HEK293 (cell line): ENCODE results near the gene MED25.

ENCODE experiments used
- HIC1 ChIP-seq: fragments of 450-650 bp; formaldehyde crosslinking; IDR thresholded peaks from 2 replicates; pipeline ENCODE4 v1.5.1; 2016; ENCODE audit warnings: missing biosample characterization, missing genetic modification characterization
- HOXA7 ChIP-seq: sonication (generic); formaldehyde crosslinking; IDR thresholded peaks from 2 replicates; pipeline ENCODE4 v1.8.1; 2022; ENCODE audit warnings: missing genetic modification reagents, borderline replicate concordance
- KLF1 ChIP-seq: fragments of 450-650 bp; formaldehyde crosslinking; IDR thresholded peaks from 2 replicates; pipeline ENCODE4 v1.5.1; 2016; ENCODE audit warnings: missing biosample characterization, missing genetic modification characterization
- KLF10 ChIP-seq: fragments of 450-650 bp; IDR thresholded peaks from 2 replicates; pipeline ENCODE4 v1.5.1; 2018; ENCODE audit warnings: missing biosample characterization, mild to moderate bottlenecking, missing genetic modification characterization
- KLF9 ChIP-seq: fragments of 450-650 bp; formaldehyde crosslinking; IDR thresholded peaks from 2 replicates; pipeline ENCODE4 v1.5.1; 2016; ENCODE audit warnings: missing biosample characterization, missing genetic modification characterization, low read depth
- MZF1 ChIP-seq: fragments of 450-650 bp; formaldehyde crosslinking; IDR thresholded peaks from 2 replicates; pipeline ENCODE4 v1.5.1; 2017; ENCODE audit warnings: missing biosample characterization, missing genetic modification characterization, borderline replicate concordance
- REST ChIP-seq: fragments of 450-650 bp; formaldehyde crosslinking; IDR thresholded peaks from 2 replicates; pipeline ENCODE4 v1.5.1; 2016; ENCODE audit warnings: missing biosample characterization, missing genetic modification characterization
- SCRT2 ChIP-seq: fragments of 450-650 bp; formaldehyde crosslinking; IDR thresholded peaks from 2 replicates; pipeline ENCODE4 v1.5.1; 2016; ENCODE audit warnings: missing biosample characterization, missing genetic modification characterization
- SETDB1 ChIP-seq: IDR thresholded peaks from one replicate; pipeline ENCODE4 v1.6.1; 2017; ENCODE audit warnings: mild to moderate bottlenecking, low read length, moderate library complexity, mixed read lengths; ENCODE audit not compliant: insufficient read length
- TRIM28 ChIP-seq: IDR thresholded peaks from 2 replicates; pipeline ENCODE4 v1.6.1; 2011; ENCODE audit warnings: low read length, control low read depth, borderline replicate concordance
- YY1 ChIP-seq: fragments of 450-650 bp; formaldehyde crosslinking; IDR thresholded peaks from 2 replicates; pipeline ENCODE4 v1.5.1; 2018; ENCODE audit warnings: missing biosample characterization, missing genetic modification characterization
- ZBTB1 ChIP-seq: fragments of 450-650 bp; formaldehyde crosslinking; IDR thresholded peaks from 2 replicates; pipeline ENCODE4 v1.5.1; 2016; ENCODE audit warnings: missing biosample characterization, missing genetic modification characterization
- ZBTB8A ChIP-seq: fragments of 450-650 bp; formaldehyde crosslinking; IDR thresholded peaks from 2 replicates; pipeline ENCODE4 v1.5.1; 2016; ENCODE audit warnings: missing biosample characterization, missing genetic modification characterization
- ZFP3 ChIP-seq: fragments of 450-650 bp; formaldehyde crosslinking; IDR thresholded peaks from 2 replicates; pipeline ENCODE4 v1.5.1; 2016; ENCODE audit warnings: low read depth, missing biosample characterization, missing genetic modification characterization
- ZFP37 ChIP-seq: fragments of 450-650 bp; formaldehyde crosslinking; IDR thresholded peaks from 2 replicates; pipeline ENCODE4 v1.5.1; 2016; ENCODE audit warnings: missing biosample characterization, missing genetic modification characterization
- ZFP69B ChIP-seq: fragments of 450-650 bp; formaldehyde crosslinking; IDR thresholded peaks from 2 replicates; pipeline ENCODE4 v1.5.1; 2016; ENCODE audit warnings: missing biosample characterization, missing genetic modification characterization
- ZIC2 ChIP-seq: fragments of 450-650 bp; formaldehyde crosslinking; IDR thresholded peaks from 2 replicates; pipeline ENCODE4 v1.5.1; 2016; ENCODE audit warnings: missing biosample characterization, missing genetic modification characterization
- ZNF174 ChIP-seq: fragments of 450-650 bp; formaldehyde crosslinking; IDR thresholded peaks from 2 replicates; pipeline ENCODE4 v1.5.0; 2017; ENCODE audit warnings: missing biosample characterization, mild to moderate bottlenecking, missing genetic modification characterization
- ZNF202 ChIP-seq: fragments of 450-650 bp; formaldehyde crosslinking; IDR thresholded peaks from 2 replicates; pipeline ENCODE4 v1.5.1; 2016; ENCODE audit warnings: missing biosample characterization, missing genetic modification characterization, borderline replicate concordance
- ZNF214 ChIP-seq: fragments of 450-650 bp; formaldehyde crosslinking; IDR thresholded peaks from 2 replicates; pipeline ENCODE4 v1.5.1; 2017; ENCODE audit warnings: missing biosample characterization, mild to moderate bottlenecking, missing genetic modification characterization, borderline replicate concordance
- ZNF223 ChIP-seq: fragments of 450-650 bp; formaldehyde crosslinking; IDR thresholded peaks from 2 replicates; pipeline ENCODE4 v1.5.1; 2016; ENCODE audit warnings: missing biosample characterization, missing genetic modification characterization
- ZNF274 ChIP-seq, 2 experiments: fragments of 200-500 bp in 1 of 2; fragments of 450-650 bp in 1 of 2; sonication (Bioruptor generic) in 1 of 2; formaldehyde crosslinking in 1 of 2; IDR thresholded peaks; 2 replicates each; pipeline versions ENCODE4 v1.5.1 to v1.6.1; 2014 to 2016; ENCODE audit warnings: borderline replicate concordance in 1 of 2, inconsistent platforms in 1 of 2, low read length in 1 of 2, missing biosample characterization in 1 of 2, missing genetic modification characterization in 1 of 2
- ZNF292 ChIP-seq: fragments of 450-650 bp; formaldehyde crosslinking; IDR thresholded peaks from 2 replicates; pipeline ENCODE4 v1.5.1; 2016; ENCODE audit warnings: low read depth, missing biosample characterization, missing genetic modification characterization, borderline replicate concordance
- ZNF37A ChIP-seq: fragments of 450-650 bp; IDR thresholded peaks from 2 replicates; pipeline ENCODE4 v1.5.1; 2018; ENCODE audit warnings: missing biosample characterization, missing genetic modification characterization
- ZNF416 ChIP-seq: fragments of 450-650 bp; formaldehyde crosslinking; IDR thresholded peaks from 2 replicates; pipeline ENCODE4 v1.5.1; 2016; ENCODE audit warnings: missing biosample characterization, missing genetic modification characterization
- ZNF488 ChIP-seq: fragments of 450-650 bp; formaldehyde crosslinking; IDR thresholded peaks from 2 replicates; pipeline ENCODE4 v1.5.1; 2016; ENCODE audit warnings: missing biosample characterization, missing genetic modification characterization
- ZNF501 ChIP-seq: fragments of 450-650 bp; formaldehyde crosslinking; IDR thresholded peaks from 2 replicates; pipeline ENCODE4 v1.5.1; 2016; ENCODE audit warnings: missing biosample characterization, missing genetic modification characterization
- ZNF510 ChIP-seq: fragments of 450-650 bp; formaldehyde crosslinking; IDR thresholded peaks from 2 replicates; pipeline ENCODE4 v1.5.1; 2018; ENCODE audit warnings: mild to moderate bottlenecking, missing genetic modification characterization, missing biosample characterization; ENCODE audit not compliant: insufficient replicate concordance
- ZNF521 ChIP-seq: fragments of 450-650 bp; formaldehyde crosslinking; IDR thresholded peaks from 2 replicates; pipeline ENCODE4 v1.5.1; 2017; ENCODE audit warnings: missing biosample characterization, mild to moderate bottlenecking, missing genetic modification characterization
- ZNF548 ChIP-seq: fragments of 450-650 bp; formaldehyde crosslinking; IDR thresholded peaks from 2 replicates; pipeline ENCODE4 v1.5.1; 2016; ENCODE audit warnings: missing biosample characterization, missing genetic modification characterization
- ZNF555 ChIP-seq: fragments of 450-650 bp; formaldehyde crosslinking; conservative IDR thresholded peaks from 2 replicates; pipeline ENCODE4 v1.5.1; 2017; ENCODE audit warnings: missing biosample characterization, mild to moderate bottlenecking, missing genetic modification characterization, inconsistent platforms
- ZNF596 ChIP-seq: fragments of 450-650 bp; IDR thresholded peaks from 2 replicates; pipeline ENCODE4 v1.5.0; 2018; ENCODE audit warnings: missing biosample characterization, mild to moderate bottlenecking, missing genetic modification characterization, moderate library complexity
- ZNF626 ChIP-seq: fragments of 450-650 bp; sonication (Bioruptor Pico); formaldehyde crosslinking; IDR thresholded peaks from 2 replicates; pipeline ENCODE4 v1.5.1; 2018; ENCODE audit warnings: missing biosample characterization, missing genetic modification characterization, inconsistent platforms
- ZNF670 ChIP-seq: fragments of 450-650 bp; formaldehyde crosslinking; IDR thresholded peaks from 2 replicates; pipeline ENCODE4 v1.5.1; 2016; ENCODE audit warnings: missing biosample characterization, missing genetic modification characterization, low read depth

The MED25 gene

GRCh38 chr19:49850487-49851342 is 32.6 kb downstream of the MED25 start, which contains the start of gene PTOV1 (continued):
- TF ChIP-seq ZNF596 (tag by site-specific recombination) (no peak; the same call in 1 of the 2 replicates), TRIM28 (no peak), ZNF510 (tag by site-specific recombination) (no peak), HOXA7 (CRISPR knock-in tag) (no peak), ZIC2 (peak; percentile 75), ZNF488 (no peak), ZNF37A (tag by site-specific recombination) (no peak), ZNF548 (no peak), REST (tag by site-specific recombination) (0 out of 2 replicates have a peak, but pooled peaks have one; percentile 14), HIC1 (tag by site-specific recombination) (peak; percentile 90), KLF10 (peak; percentile 94), MZF1 (peak; percentile 63; the same call in 1 of the 2 replicates), ZBTB8A (tag by site-specific recombination) (no peak; the same call in none of the 2 replicates), ZNF292 (tag by site-specific recombination) (no peak), KLF1 (0 out of 2 replicates have a peak, but pooled peaks have one; percentile 70), ZFP37 (tag by site-specific recombination) (peak; percentile 76; the same call in 1 of the 2 replicates), KLF9 (tag by site-specific recombination) (peak; percentile 97), ZNF174 (no peak), ZNF416 (tag by site-specific recombination) (no peak), ZNF501 (tag by site-specific recombination) (peak; percentile 82; the same call in 1 of the 2 replicates), SCRT2 (tag by site-specific recombination) (no peak; the same call in 1 of the 2 replicates), ZNF214 (no peak), ZNF555 (tag by site-specific recombination) (no peak), ZNF223 (tag by site-specific recombination) (no peak), YY1 (tag by site-specific recombination) (no peak; the same call in 1 of the 2 replicates), SETDB1 (no peak), ZFP3 (tag by site-specific recombination) (no peak), ZNF670 (tag by site-specific recombination) (no peak), ZBTB1 (tag by site-specific recombination) (no peak), ZNF274 (IDR thresholded peaks at IDR 0.05; ENCODE audit: low read length) (no peak), ZNF274 (tag by site-specific recombination; IDR thresholded peaks at IDR 0.05; ENCODE audit: borderline replicate concordance) (no peak), ZFP69B (tag by site-specific recombination) (peak; percentile 90), ZNF202 (tag by site-specific recombination) (no peak), ZNF626 (no peak; the same call in 1 of the 2 replicates), ZNF521 (tag by site-specific recombination) (no peak)
